HepG2 (cell line): Measurements from ENCODE around the gene CBX7.

ENCODE experiments used
- ARID3A ChIP-seq: IDR thresholded peaks from 2 replicates; pipeline ENCODE4 v1.6.1; 2012; ENCODE audit warnings: low read depth, low read length, improper control_type of control experiment
- FOXA1 ChIP-seq, 2 experiments: fragments of 450-650 bp in 1 of 2; sonication (generic) in 1 of 2; formaldehyde crosslinking in 1 of 2; IDR thresholded peaks; 2 replicates each; pipeline versions ENCODE4 v1.4.0 to v1.6.1; 2016 to 2020; ENCODE audit warnings: missing genetic modification reagents in 1 of 2
- TARDBP ChIP-seq: sonication (generic); formaldehyde crosslinking; IDR thresholded peaks from 2 replicates; pipeline ENCODE4 v1.8.0; 2022; ENCODE audit warnings: mild to moderate bottlenecking, missing genetic modification reagents
- TCF12 ChIP-seq, 2 experiments: fragments of 450-650 bp in 1 of 2; sonication (generic) in 1 of 2; formaldehyde crosslinking in 1 of 2; IDR thresholded peaks; 2 replicates each; pipeline versions ENCODE4 v1.6.1 to v1.8.0; 2017 to 2022; ENCODE audit warnings: antibody characterized with exemption in 1 of 2, mild to moderate bottlenecking in 1 of 2, missing genetic modification reagents in 1 of 2, moderate library complexity in 1 of 2
- TF ChIP-seq, protein P1 (sequence below): IDR thresholded peaks from 2 replicates; pipeline ENCODE4 v1.6.1; 2018; ENCODE audit warnings: missing genetic modification reagents

DNA sequence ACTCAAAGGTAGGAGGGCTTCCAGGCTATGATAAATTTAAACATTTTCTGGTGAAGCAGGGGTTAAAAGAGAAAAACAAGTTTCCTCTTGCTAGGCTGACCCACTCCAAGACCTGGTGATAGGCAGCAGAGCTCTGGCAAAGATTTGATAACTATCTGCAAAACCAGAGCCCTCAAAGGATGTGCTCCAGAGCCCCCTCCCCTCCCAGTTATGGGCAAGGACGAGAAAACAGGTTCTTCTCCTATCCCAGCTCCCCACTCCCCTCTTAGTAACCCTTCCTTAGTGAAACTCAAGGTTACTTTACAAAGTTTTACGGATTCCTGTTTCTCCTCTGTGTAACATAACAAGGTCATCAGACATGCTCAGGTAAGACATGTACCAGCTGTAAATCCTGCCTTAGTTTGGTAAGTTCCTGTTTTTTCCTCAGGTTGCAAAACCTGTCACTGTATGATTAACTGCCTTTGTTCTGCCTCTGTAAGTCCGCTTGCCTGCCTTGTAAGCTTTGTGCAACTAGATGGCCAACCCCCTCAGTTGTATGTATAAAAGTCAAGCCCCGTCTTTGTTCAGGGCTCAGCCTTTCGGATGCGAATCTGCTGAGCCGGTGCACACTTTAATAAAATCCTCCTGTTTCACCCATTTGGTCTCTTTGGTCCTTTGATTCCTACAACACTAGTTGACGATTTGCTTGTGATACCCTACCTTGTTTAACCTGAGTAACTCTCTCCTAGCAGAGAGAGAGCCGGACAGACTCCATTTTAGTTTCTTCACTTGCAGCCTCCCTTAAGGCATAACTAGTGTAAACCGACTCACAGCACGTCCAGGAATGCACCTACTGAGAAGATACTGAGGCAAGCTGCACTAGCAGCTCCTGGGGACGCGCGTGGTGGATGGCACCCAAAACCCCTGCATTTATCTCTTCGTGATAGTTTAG is 41.6 kb downstream of the CBX7 start:
- TF ChIP-seq ARID3A (no peak), TARDBP (no peak), FOXA1 (IDR thresholded peaks at IDR 0.05) (no peak), FOXA1 (CRISPR knock-in tag; IDR thresholded peaks at IDR 0.05) (no peak), TCF12 (IDR thresholded peaks at IDR 0.05) (no peak), TCF12 (CRISPR knock-in tag; IDR thresholded peaks at IDR 0.05) (no peak)
- TF ChIP-seq, protein P1, sequence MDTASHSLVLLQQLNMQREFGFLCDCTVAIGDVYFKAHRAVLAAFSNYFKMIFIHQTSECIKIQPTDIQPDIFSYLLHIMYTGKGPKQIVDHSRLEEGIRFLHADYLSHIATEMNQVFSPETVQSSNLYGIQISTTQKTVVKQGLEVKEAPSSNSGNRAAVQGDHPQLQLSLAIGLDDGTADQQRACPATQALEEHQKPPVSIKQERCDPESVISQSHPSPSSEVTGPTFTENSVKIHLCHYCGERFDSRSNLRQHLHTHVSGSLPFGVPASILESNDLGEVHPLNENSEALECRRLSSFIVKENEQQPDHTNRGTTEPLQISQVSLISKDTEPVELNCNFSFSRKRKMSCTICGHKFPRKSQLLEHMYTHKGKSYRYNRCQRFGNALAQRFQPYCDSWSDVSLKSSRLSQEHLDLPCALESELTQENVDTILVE: no peak
